Ammon's horn (tissue), 1 donor: Measurements from ENCODE around the gene SMIM3.

Experiments used
- DNase-seq: peaks from one replicate; pipeline ENCODE4 v3.0.0-alpha.2; 2016; ENCODE audit warnings: low spot score

The SMIM3 gene

GRCh38 chr5:150765011-150765798 lies 13.4 kb upstream of the SMIM3 start:
- no peak for DNase-seq

DNA sequence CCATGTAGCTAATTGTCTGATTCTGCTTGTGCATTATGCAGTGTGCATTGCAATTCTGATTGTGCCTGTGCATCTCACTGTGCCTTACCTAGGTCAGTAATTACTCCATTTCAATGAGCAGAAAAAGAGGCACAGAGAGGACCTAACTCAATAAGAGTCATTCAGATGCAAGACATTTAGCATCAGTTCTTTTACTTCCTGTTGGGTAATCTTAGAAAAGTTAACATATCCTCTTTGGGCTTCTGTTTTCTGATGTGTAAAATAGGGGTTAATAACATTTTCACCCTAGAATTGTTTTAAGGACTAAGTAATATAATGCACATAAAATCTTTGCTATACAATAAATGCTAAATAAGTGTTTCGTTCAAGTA lies 12.8 kb upstream of the SMIM3 start:
- no peak for DNase-seq

GRCh38 chr5:150766251-150766650 lies 12.3 kb upstream of the SMIM3 start:
- no peak for DNase-seq

- no peak for DNase-seq
Measured at GRCh38 chr5:150771034-150771795, 7.3 kb upstream of the SMIM3 start.

- DNase-seq: no peak
Measured at GRCh38 chr5:150774145-150774544, 4.4 kb upstream of the SMIM3 start.

- no peak for DNase-seq
Measured at GRCh38 chr5:150777685-150778084, 872 bp upstream of the SMIM3 start.

DNA sequence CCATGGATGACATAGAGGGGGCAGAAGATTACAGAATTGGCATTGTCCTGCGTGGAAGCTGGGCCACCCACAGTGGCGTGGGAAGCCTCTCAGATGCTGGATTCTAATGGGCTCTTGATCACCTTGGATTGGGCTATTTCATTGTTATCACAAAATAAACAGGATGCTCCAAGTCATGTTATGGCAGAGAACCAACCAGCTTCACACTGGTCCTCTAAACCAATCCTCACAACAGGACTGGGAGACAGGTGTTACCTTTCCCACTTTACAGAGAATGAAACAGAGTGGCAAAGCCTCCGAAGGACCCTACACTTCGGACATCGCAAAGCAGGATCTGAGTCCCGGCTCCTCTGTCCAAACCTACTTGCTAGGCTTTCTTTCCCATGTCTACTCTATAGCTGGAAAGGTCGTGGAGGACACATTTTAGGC lies 455 bp upstream of the SMIM3 start:
- no peak for DNase-seq

DNA sequence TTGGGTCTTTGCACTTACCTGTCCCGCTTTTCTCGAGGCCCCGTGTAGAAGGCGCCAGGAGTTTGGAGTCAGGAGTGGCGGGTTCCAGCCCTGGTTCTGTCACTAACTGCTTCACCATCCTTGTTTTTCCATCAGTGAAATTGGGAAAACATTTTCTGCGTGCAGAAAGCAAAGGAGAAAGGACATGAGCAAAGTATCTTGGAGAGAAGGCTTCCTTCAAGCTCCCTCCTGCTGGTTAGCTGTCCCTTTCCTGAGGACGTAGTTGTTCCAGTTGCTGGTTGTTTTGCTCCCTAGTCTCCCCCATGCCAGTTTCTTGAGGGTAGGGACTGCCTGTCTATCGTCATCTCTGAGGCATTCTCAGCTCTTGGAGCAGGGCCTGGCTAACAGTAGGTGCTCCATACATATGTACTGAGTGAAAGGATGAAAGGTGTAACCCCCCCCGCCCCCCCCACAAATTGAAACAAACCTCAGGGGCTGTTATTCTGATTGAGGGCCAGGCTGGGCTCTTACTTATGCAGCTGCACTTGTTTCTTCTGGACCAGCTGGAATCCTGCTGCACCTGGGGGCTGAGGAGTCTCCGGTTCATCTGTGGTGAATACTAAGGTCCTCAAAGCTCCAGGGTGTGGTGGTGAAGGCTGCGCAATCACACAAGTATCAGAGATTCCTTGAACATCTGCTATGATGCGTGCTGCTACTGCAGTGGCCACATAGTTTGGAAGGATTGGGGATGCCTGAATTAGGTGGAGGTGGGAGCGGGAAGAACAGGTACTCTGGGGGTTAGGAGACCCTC lies 1.0 kb downstream of the SMIM3 start:
- DNase-seq: no peak

DNA sequence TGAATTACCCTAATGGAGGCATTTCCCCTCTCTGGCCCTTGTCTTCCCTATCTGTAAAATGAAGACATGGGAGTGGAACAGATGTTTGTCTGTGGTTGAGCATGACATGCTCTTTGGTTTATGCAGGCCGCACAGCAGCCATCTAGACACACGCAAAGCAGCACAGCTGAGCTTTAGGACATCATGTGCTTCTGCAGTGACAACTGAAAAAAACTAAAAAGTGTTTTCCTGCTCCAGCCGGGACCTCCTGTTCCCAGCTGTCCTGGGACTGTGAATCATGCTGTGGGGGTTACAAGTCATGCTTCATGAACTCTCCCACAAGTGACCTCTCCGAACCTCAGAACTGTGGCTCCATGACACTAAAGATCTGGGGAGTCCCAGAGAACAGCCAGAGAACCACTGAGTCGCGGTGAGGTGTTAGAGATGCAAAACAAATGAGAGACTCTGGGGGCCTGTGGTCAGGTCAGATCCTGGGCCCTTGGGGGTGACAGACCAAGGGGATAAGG lies 1.7 kb downstream of the SMIM3 start:
- no peak for DNase-seq

GRCh38 chr5:150780816-150781221 lies 2.3 kb downstream of the SMIM3 start:
- DNase-seq: no peak

- DNase-seq: no peak
Measured at GRCh38 chr5:150781706-150782614, 3.4 kb downstream of the SMIM3 start.

GRCh38 chr5:150782850-150783249 lies 4.3 kb downstream of the SMIM3 start:
- DNase-seq: no peak

- DNase-seq: peak; percentile 48
Measured at GRCh38 chr5:150783422-150783928, 4.9 kb downstream of the SMIM3 start.

DNA sequence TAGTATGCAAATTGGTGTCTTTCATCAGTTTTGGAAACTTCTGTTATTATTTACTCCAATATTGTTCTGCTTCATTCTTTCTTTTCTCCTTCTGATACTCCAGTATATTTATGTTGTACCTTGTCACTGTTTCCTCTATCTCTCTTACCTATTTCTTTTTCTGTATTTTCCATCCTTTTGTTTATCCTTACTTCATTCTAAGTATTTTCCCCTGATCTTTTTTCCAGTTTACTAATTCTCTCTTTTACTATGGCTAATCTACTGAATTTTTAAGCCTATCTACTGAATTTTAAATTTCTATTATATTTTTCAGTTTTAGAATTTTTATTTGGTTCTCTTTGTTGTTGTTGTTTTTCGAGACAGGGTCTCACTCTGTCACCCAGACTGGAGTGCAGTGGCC lies 7.4 kb downstream of the SMIM3 start:
- DNase-seq: no peak

- DNase-seq: no peak
Measured at GRCh38 chr5:150786876-150787275, 8.3 kb downstream of the SMIM3 start.

- DNase-seq: no peak
Measured at GRCh38 chr5:150787656-150788055, 9.1 kb downstream of the SMIM3 start.

- no peak for DNase-seq
Measured at GRCh38 chr5:150788977-150789376, 10.4 kb downstream of the SMIM3 start.

GRCh38 chr5:150789450-150789849 lies 10.9 kb downstream of the SMIM3 start:
- DNase-seq: no peak

GRCh38 chr5:150789943-150790611 lies 11.5 kb downstream of the SMIM3 start:
- peak; percentile 10 for DNase-seq

DNA sequence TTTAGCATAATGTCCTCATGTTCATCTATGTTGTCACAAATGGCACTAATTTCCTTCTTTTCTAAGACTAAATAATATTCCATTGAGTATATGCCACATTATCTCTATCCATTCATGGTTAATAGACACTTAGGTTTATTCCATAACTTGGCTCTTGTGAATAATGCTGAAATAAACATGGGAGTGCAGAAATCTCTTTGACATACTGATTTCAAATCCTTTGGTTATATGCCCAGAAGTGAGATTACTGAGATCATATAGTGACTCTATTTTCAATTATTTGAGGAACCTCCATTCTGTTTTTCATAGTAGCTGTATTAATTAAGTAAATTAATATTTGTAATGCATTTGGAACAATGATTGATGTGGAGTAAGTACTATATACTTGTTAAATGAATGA lies 13.0 kb downstream of the SMIM3 start:
- no peak for DNase-seq
